WERI-Rb-1 (cell line): Measurements from ENCODE around the gene LMO1.
A peak's percentile ranks its signal among the peaks of the same experiment; 100 is the strongest.

Experiments used
- DNase-seq: peaks from one replicate; pipeline ENCODE4 v3.0.0-alpha.2; 2020
- H3K27ac ChIP-seq: fragments of 250-450 bp; sonication (Bioruptor Pico); 2 replicates; pipeline ENCODE4 v1.5.1; 2020; ENCODE audit warnings: mild to moderate bottlenecking, moderate library complexity
- H3K27me3 ChIP-seq: fragments of 250-450 bp; sonication (Bioruptor Pico); 2 replicates; pipeline ENCODE4 v1.5.1; 2021; ENCODE audit warnings: mild to moderate bottlenecking, low read depth, moderate library complexity; ENCODE audit not compliant: insufficient read depth, severe bottlenecking
- H3K36me3 ChIP-seq: fragments of 250-450 bp; sonication (Bioruptor Pico); 2 replicates; pipeline ENCODE4 v1.5.1; 2020; ENCODE audit warnings: mild to moderate bottlenecking, moderate library complexity
- H3K4me3 ChIP-seq: 2 replicates; pipeline ENCODE4 v1.5.1; 2011; ENCODE audit warnings: low read depth, mild to moderate bottlenecking, control low read depth, low read length
- H3K9me3 ChIP-seq: fragments of 250-450 bp; sonication (Bioruptor Pico); 2 replicates; pipeline ENCODE4 v1.5.1; 2021; ENCODE audit warnings: mild to moderate bottlenecking, moderate library complexity; ENCODE audit not compliant: severe bottlenecking
- CTCF ChIP-seq: IDR thresholded peaks from 2 replicates; pipeline ENCODE4 v1.5.1; 2011; ENCODE audit warnings: low read depth, mild to moderate bottlenecking, control low read depth, inconsistent platforms, low read length

LMO1 gene

DNA sequence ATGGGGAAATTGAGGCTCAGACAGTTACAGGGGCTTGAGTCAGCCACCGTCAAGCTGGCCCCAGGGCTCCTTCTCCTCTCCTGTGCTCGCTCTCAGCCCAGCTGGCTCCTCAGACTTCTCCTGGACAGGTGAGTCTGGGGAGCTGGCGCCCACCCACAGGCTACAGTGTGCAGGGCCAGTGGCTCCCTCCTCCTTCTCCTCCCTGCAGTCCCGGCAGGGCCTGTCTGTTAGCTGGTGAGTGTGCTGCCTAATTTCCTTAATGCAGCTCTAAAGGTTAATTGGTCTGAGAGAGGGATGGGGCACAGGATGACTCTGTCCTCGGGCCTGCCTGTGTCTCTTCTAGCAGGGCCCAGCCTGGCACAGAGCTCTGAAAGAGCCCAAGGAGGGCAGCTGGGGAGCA lies 31.7 kb downstream of the LMO1 start:
- DNase-seq: peak; percentile 72
- Histone ChIP-seq H3K36me3 (peaks cover 9% of the 10 kb centered on the region), H3K27me3 (no peaks in the 10 kb centered on the region)

GRCh38 chr11:8230921-8231847 lies 32.5 kb downstream of the LMO1 start:
- H3K27me3 ChIP-seq: no peaks in the 10 kb centered on the region
- H3K4me3 ChIP-seq: no peak overlapping the region
- H3K36me3 ChIP-seq: peaks cover 17% of the 10 kb centered on the region
- no peaks in the 10 kb centered on the region for H3K9me3 ChIP-seq
- no peak for TF ChIP-seq CTCF
- DNase-seq: no peak
- H3K27ac ChIP-seq: peak overlapping the region; percentile 83

More for the DNA sequence above, 31.7 kb downstream of the LMO1 start:
- Histone ChIP-seq H3K4me3 (no peak overlapping the region), H3K27ac (peak overlapping the region; percentile 83), H3K9me3 (no peaks in the 10 kb centered on the region)
- TF ChIP-seq CTCF: no peak

- DNase-seq: no peak
- H3K4me3 ChIP-seq: no peak overlapping the region
- peaks cover 25% of the 10 kb centered on the region for H3K36me3 ChIP-seq
- no peaks in the 10 kb centered on the region for H3K9me3 ChIP-seq
- no peak for TF ChIP-seq CTCF
- peak overlapping the region; percentile 83 for H3K27ac ChIP-seq
- H3K27me3 ChIP-seq: no peaks in the 10 kb centered on the region
These were observed 33.4 kb downstream of the LMO1 start for GRCh38 chr11:8230178-8230859.

GRCh38 chr11:8229299-8230177 lies 34.1 kb downstream of the LMO1 start:
- H3K27me3 ChIP-seq: no peaks in the 10 kb centered on the region
- H3K36me3 ChIP-seq: peaks cover 29% of the 10 kb centered on the region
- TF ChIP-seq CTCF: no peak
- H3K4me3 ChIP-seq: no peak overlapping the region
- peak overlapping the region; percentile 83 for H3K27ac ChIP-seq
- DNase-seq: no peak
- no peaks in the 10 kb centered on the region for H3K9me3 ChIP-seq

GRCh38 chr11:8228231-8228630 lies 35.4 kb downstream of the LMO1 start:
- Histone ChIP-seq H3K4me3 (no peak overlapping the region), H3K9me3 (no peaks in the 10 kb centered on the region), H3K27ac (peak overlapping the region; percentile 83), H3K27me3 (no peaks in the 10 kb centered on the region), H3K36me3 (peaks cover 37% of the 10 kb centered on the region)
- TF ChIP-seq CTCF: peak; percentile 25; the same call in 1 of the 2 replicates
- DNase-seq: peak; percentile 96
